ENCODE measurements around the gene CCDC197.

The CCDC197 gene

GRCh38 chr14:94048691-94049624 lies 51.9 kb downstream of the CCDC197 start:
- no peak for TF ChIP-seq CTCF (IDR thresholded peaks at IDR 0.05; ENCODE audit: low read depth, low read length)
- no peak for TF ChIP-seq EZH2phosphoT487 (IDR thresholded peaks at IDR 0.05; ENCODE audit: low read depth)
- Histone ChIP-seq H3K27ac (ENCODE audit: low read length) (no peak overlapping the region), H3K36me3 (replicated peaks; ENCODE audit: low read depth, low read length) (peaks cover 80% of the 10 kb centered on the region), H3K9ac (ENCODE audit: low read length) (no peak overlapping the region), H4K20me1 (ENCODE audit: insufficient read depth, low read length) (0 out of 2 replicates have a peak, but pooled peaks cover 5% of the 10 kb centered on the region), H3K4me2 (ENCODE audit: low read length) (no peak overlapping the region), H3K9me3 (ENCODE audit: insufficient read depth, low read length) (no peaks in the 10 kb centered on the region), H3K79me2 (ENCODE audit: low read length) (no peaks in the 10 kb centered on the region), H2AFZ (ENCODE audit: low read depth, low read length) (no peak overlapping the region), H3K4me1 (ENCODE audit: low read length) (no peaks in the 10 kb centered on the region), H3K4me3 (ENCODE audit: low read length) (no peak overlapping the region), H3K27me3 (ENCODE audit: low read depth, low read length) (no peaks in the 10 kb centered on the region)

GRCh38 chr14:94049625-94050023 lies 52.5 kb downstream of the CCDC197 start:
- no peaks in the 10 kb centered on the region for H3K27me3 ChIP-seq (ENCODE audit: low read depth, low read length)
- H3K9ac ChIP-seq (ENCODE audit: low read length), result no peak overlapping the region
- H3K27ac ChIP-seq (ENCODE audit: low read length), result no peak overlapping the region
- no peaks in the 10 kb centered on the region for H3K79me2 ChIP-seq (ENCODE audit: low read length)
- TF ChIP-seq EZH2phosphoT487 (IDR thresholded peaks at IDR 0.05; ENCODE audit: low read depth) (no peak), CTCF (IDR thresholded peaks at IDR 0.05; ENCODE audit: low read depth, low read length) (no peak)
- peaks cover 84% of the 10 kb centered on the region for H3K36me3 ChIP-seq (replicated peaks; ENCODE audit: low read depth, low read length)
- 0 out of 2 replicates have a peak, but pooled peaks cover 5% of the 10 kb centered on the region for H4K20me1 ChIP-seq (ENCODE audit: insufficient read depth, low read length)
- no peak overlapping the region for H2AFZ ChIP-seq (ENCODE audit: low read depth, low read length)
- H3K4me2 ChIP-seq (ENCODE audit: low read length), result no peak overlapping the region
- no peaks in the 10 kb centered on the region for H3K4me1 ChIP-seq (ENCODE audit: low read length)
- H3K9me3 ChIP-seq (ENCODE audit: insufficient read depth, low read length), result no peaks in the 10 kb centered on the region
- H3K4me3 ChIP-seq (ENCODE audit: low read length), result no peak overlapping the region

DNA sequence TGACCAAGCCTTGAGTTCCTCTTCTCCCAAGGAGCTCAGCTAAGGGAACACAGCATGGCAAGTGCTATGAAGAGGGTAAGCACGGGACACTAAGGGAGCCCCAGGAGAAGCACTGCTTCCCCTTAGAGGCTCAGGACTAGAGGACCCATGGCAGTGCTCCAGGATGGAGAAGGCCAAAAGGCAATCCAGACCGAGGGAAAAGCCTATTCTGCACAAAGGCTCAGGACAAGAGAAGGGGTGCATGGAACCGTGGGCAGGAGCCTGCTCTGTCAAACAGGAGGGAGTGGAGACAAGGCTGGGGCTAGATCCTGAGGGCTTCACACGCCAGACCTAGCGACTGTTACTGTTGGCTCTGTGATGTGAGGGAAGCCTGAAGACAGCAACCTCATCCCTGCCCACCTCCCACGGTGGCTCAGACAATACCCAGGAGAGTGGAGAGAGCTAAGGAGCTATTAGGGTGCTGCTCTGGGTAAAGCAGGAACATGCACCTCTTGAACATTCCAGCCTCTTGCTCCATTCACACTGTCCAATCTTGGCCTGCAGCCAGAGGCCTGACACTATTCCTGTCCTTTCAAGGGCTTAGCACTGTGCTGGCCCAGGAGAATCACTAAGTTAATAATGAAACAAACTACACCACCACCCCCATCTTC lies 53.3 kb downstream of the CCDC197 start:
- H3K9me3 ChIP-seq (ENCODE audit: insufficient read depth, low read length), result no peaks in the 10 kb centered on the region
- 0 out of 2 replicates have a peak, but pooled peaks cover 5% of the 10 kb centered on the region for H4K20me1 ChIP-seq (ENCODE audit: insufficient read depth, low read length)
- H3K9ac ChIP-seq (ENCODE audit: low read length), result no peak overlapping the region
- H3K36me3 ChIP-seq (replicated peaks; ENCODE audit: low read depth, low read length), result peaks cover 85% of the 10 kb centered on the region
- TF ChIP-seq CTCF (IDR thresholded peaks at IDR 0.05; ENCODE audit: low read depth, low read length) (no peak), EZH2phosphoT487 (IDR thresholded peaks at IDR 0.05; ENCODE audit: low read depth) (no peak)
- no peak overlapping the region for H3K27ac ChIP-seq (ENCODE audit: low read length)
- no peaks in the 10 kb centered on the region for H3K79me2 ChIP-seq (ENCODE audit: low read length)
- H3K27me3 ChIP-seq (ENCODE audit: low read depth, low read length), result no peaks in the 10 kb centered on the region
- no peaks in the 10 kb centered on the region for H3K4me1 ChIP-seq (ENCODE audit: low read length)
- H2AFZ ChIP-seq (ENCODE audit: low read depth, low read length), result no peak overlapping the region
- H3K4me2 ChIP-seq (ENCODE audit: low read length), result no peak overlapping the region
- no peak overlapping the region for H3K4me3 ChIP-seq (ENCODE audit: low read length)

- TF ChIP-seq EZH2phosphoT487 (IDR thresholded peaks at IDR 0.05; ENCODE audit: low read depth), result no peak
- peak; percentile 23; the same call in 1 of the 2 replicates for TF ChIP-seq CTCF (IDR thresholded peaks at IDR 0.05; ENCODE audit: low read depth, low read length)
- peaks cover 86% of the 10 kb centered on the region for H3K36me3 ChIP-seq (replicated peaks; ENCODE audit: low read depth, low read length)
- 0 out of 2 replicates have a peak, but pooled peaks cover 9% of the 10 kb centered on the region for H4K20me1 ChIP-seq (ENCODE audit: insufficient read depth, low read length)
Observed at GRCh38 chr14:94051115-94051514, 54.0 kb downstream of the CCDC197 start.

More at GRCh38 chr14:94051115-94051514, 54.0 kb downstream of the CCDC197 start:
- Histone ChIP-seq H3K4me3 (ENCODE audit: low read length) (no peak overlapping the region), H3K27ac (ENCODE audit: low read length) (no peak overlapping the region), H2AFZ (ENCODE audit: low read depth, low read length) (no peak overlapping the region), H3K4me2 (ENCODE audit: low read length) (no peak overlapping the region), H3K79me2 (ENCODE audit: low read length) (no peaks in the 10 kb centered on the region), H3K9ac (ENCODE audit: low read length) (no peak overlapping the region), H3K9me3 (ENCODE audit: insufficient read depth, low read length) (no peaks in the 10 kb centered on the region), H3K4me1 (ENCODE audit: low read length) (no peaks in the 10 kb centered on the region), H3K27me3 (ENCODE audit: low read depth, low read length) (no peaks in the 10 kb centered on the region)
